ENCODE data around the gene POU3F1.

Gene POU3F1

GRCh38 chr1:38014171-38014570 lies 32.4 kb downstream of the POU3F1 start:
- Histone ChIP-seq H3K4me1 (ENCODE audit: control insufficient read depth in 2 of 2, insufficient read depth in 1 of 2, low read depth in 1 of 2, low read length in 2 of 2) (peaks cover 3 to 6% of the 10 kb centered on the region in 2 donors), H3K4ac (ENCODE audit: low read length) (no peak overlapping the region), H3K27me3 (ENCODE audit: control insufficient read depth in 3 of 3, insufficient read depth in 3 of 3, low read depth in 1 of 3, low read length in 3 of 3) (no peaks in the 10 kb centered on the region), H2BK12ac (ENCODE audit: low read length) (no peak overlapping the region), H4K91ac (ENCODE audit: low read depth, low read length, poor library complexity) (no peak overlapping the region), H3K9ac (ENCODE audit: low read depth, low read length, poor library complexity) (no peak overlapping the region), H2BK5ac (ENCODE audit: low read length) (no peak overlapping the region), H3K9me3 (replicated peaks in 1 of 2; ENCODE audit: control insufficient read depth in 2 of 2, insufficient read depth in 1 of 2, low read depth in 1 of 2, low read length in 2 of 2) (no peaks in the 10 kb centered on the region), H3K14ac (ENCODE audit: low read length) (no peak overlapping the region), H3K18ac (ENCODE audit: low read length) (no peak overlapping the region), H3K4me2 (ENCODE audit: insufficient read depth, low read length, poor library complexity, severe bottlenecking) (no peak overlapping the region), H2BK120ac (ENCODE audit: low read depth, low read length) (no peak overlapping the region), H2AK5ac (ENCODE audit: low read depth, low read length) (no peak overlapping the region), H4K8ac (ENCODE audit: low read depth, low read length) (no peak overlapping the region), H3K23ac (ENCODE audit: low read depth, low read length, poor library complexity) (no peak overlapping the region), H3K36me3 (replicated peaks in 1 of 2; ENCODE audit: control insufficient read depth in 2 of 2, insufficient read depth in 2 of 2, low read length in 2 of 2) (peaks cover 12 to 52% of the 10 kb centered on the region in 2 donors), H3K4me3 (ENCODE audit: low read length in 2 of 2) (no peak overlapping the region), H2BK15ac (ENCODE audit: low read length) (no peak overlapping the region), H3K27ac (replicated peaks; ENCODE audit: low read length) (no peak overlapping the region), H3K79me1 (ENCODE audit: low read depth, low read length) (no peaks in the 10 kb centered on the region), H2AFZ (ENCODE audit: low read length) (no peak overlapping the region)
- no peak for DNase-seq (ENCODE audit: low spot score)
- WGBS, 2 donors (ENCODE audit: extremely low coverage in 2 of 2, insufficient read length in 2 of 2, insufficient replicate concordance in 1 of 2) = no CpG with 5 or more reads among the region's 4 CpGs

- no peak overlapping the region for H4K8ac ChIP-seq (ENCODE audit: low read depth, low read length)
- H3K27ac ChIP-seq (replicated peaks; ENCODE audit: low read length) = no peak overlapping the region
These were observed 33.4 kb downstream of the POU3F1 start for GRCh38 chr1:38013227-38013622.

GRCh38 chr1:38012363-38013226 lies 34.0 kb downstream of the POU3F1 start, which contains the start of gene UTP11:
TSS of gene UTP11 (plus strand) at chr1:38012734. CDS start at chr1:38012803, 69 bp downstream.
- peak within 1 kb of the TSS; percentile 82 for H3K23ac ChIP-seq (ENCODE audit: low read depth, low read length, poor library complexity)
- peaks cover 4 to 36% of the 10 kb centered on the region in 2 donors for H3K36me3 ChIP-seq (replicated peaks in 1 of 2; ENCODE audit: control insufficient read depth in 2 of 2, insufficient read depth in 2 of 2, low read length in 2 of 2)
- H3K27me3 ChIP-seq (ENCODE audit: control insufficient read depth in 3 of 3, insufficient read depth in 3 of 3, low read depth in 1 of 3, low read length in 3 of 3) = no peaks in the 10 kb centered on the region
- H2BK15ac ChIP-seq (ENCODE audit: low read length) = no peak within 1 kb of the TSS
- no CpG with 5 or more reads among the region's 49 CpGs for WGBS, 2 donors (ENCODE audit: extremely low coverage in 2 of 2, insufficient read length in 2 of 2, insufficient replicate concordance in 1 of 2)
- H3K4me1 ChIP-seq (ENCODE audit: control insufficient read depth in 2 of 2, insufficient read depth in 1 of 2, low read depth in 1 of 2, low read length in 2 of 2) = peaks cover 8 to 10% of the 10 kb centered on the region in 2 donors
- H3K27ac ChIP-seq (replicated peaks; ENCODE audit: low read length) = peak within 1 kb of the TSS; percentile 79
- H2BK12ac ChIP-seq (ENCODE audit: low read length) = no peak within 1 kb of the TSS
- H3K18ac ChIP-seq (ENCODE audit: low read length) = peak within 1 kb of the TSS; percentile 93
- H2AFZ ChIP-seq (ENCODE audit: low read length) = peak within 1 kb of the TSS; percentile 97
- no peak within 1 kb of the TSS for H2BK5ac ChIP-seq (ENCODE audit: low read length)
- peak within 1 kb of the TSS; percentile 93 for H3K9ac ChIP-seq (ENCODE audit: low read depth, low read length, poor library complexity)
- DNase-seq (ENCODE audit: low spot score) = peak; percentile 96
- H4K8ac ChIP-seq (ENCODE audit: low read depth, low read length) = no peak within 1 kb of the TSS
- H3K9me3 ChIP-seq (replicated peaks in 1 of 2; ENCODE audit: control insufficient read depth in 2 of 2, insufficient read depth in 1 of 2, low read depth in 1 of 2, low read length in 2 of 2) = no peaks in the 10 kb centered on the region
- H3K14ac ChIP-seq (ENCODE audit: low read length) = peak within 1 kb of the TSS; percentile 85
- peak within 1 kb of the TSS; percentile 90 for H3K4me2 ChIP-seq (ENCODE audit: insufficient read depth, low read length, poor library complexity, severe bottlenecking)
- no peak within 1 kb of the TSS for H4K91ac ChIP-seq (ENCODE audit: low read depth, low read length, poor library complexity)
- H3K4ac ChIP-seq (ENCODE audit: low read length) = no peak within 1 kb of the TSS
- peak within 1 kb of the TSS; percentile 81 to 93 for H3K4me3 ChIP-seq (ENCODE audit: low read length in 2 of 2)
- H3K79me1 ChIP-seq (ENCODE audit: low read depth, low read length) = no peaks in the 10 kb centered on the region
- H2BK120ac ChIP-seq (ENCODE audit: low read depth, low read length) = no peak within 1 kb of the TSS
- H2AK5ac ChIP-seq (ENCODE audit: low read depth, low read length) = peak within 1 kb of the TSS; percentile 29

More at GRCh38 chr1:38013227-38013622, 33.4 kb downstream of the POU3F1 start:
- DNase-seq (ENCODE audit: low spot score) = no peak
- no CpG with 5 or more reads among the region's 4 CpGs for whole genome bisulfite sequencing, 2 donors (ENCODE audit: extremely low coverage in 2 of 2, insufficient read length in 2 of 2, insufficient replicate concordance in 1 of 2)
- no peaks in the 10 kb centered on the region for H3K27me3 ChIP-seq (ENCODE audit: control insufficient read depth in 3 of 3, insufficient read depth in 3 of 3, low read depth in 1 of 3, low read length in 3 of 3)
- no peaks in the 10 kb centered on the region for H3K79me1 ChIP-seq (ENCODE audit: low read depth, low read length)
- no peak overlapping the region for H2BK12ac ChIP-seq (ENCODE audit: low read length)
- H2BK15ac ChIP-seq (ENCODE audit: low read length) = no peak overlapping the region
- no peak overlapping the region for H4K91ac ChIP-seq (ENCODE audit: low read depth, low read length, poor library complexity)
- H2BK5ac ChIP-seq (ENCODE audit: low read length) = no peak overlapping the region
- no peak overlapping the region for H3K4ac ChIP-seq (ENCODE audit: low read length)
- no peak overlapping the region for H3K18ac ChIP-seq (ENCODE audit: low read length)
- H3K4me1 ChIP-seq (ENCODE audit: control insufficient read depth in 2 of 2, insufficient read depth in 1 of 2, low read depth in 1 of 2, low read length in 2 of 2) = peaks cover 8 to 10% of the 10 kb centered on the region in 2 donors
- H2BK120ac ChIP-seq (ENCODE audit: low read depth, low read length) = no peak overlapping the region
- H3K36me3 ChIP-seq (replicated peaks in 1 of 2; ENCODE audit: control insufficient read depth in 2 of 2, insufficient read depth in 2 of 2, low read length in 2 of 2) = peaks cover 8 to 43% of the 10 kb centered on the region in 2 donors
- peak overlapping the region; percentile 97 for H2AFZ ChIP-seq (ENCODE audit: low read length)
- peak overlapping the region; percentile 90 for H3K4me2 ChIP-seq (ENCODE audit: insufficient read depth, low read length, poor library complexity, severe bottlenecking)
- no peak overlapping the region for H3K9ac ChIP-seq (ENCODE audit: low read depth, low read length, poor library complexity)
- no peak overlapping the region for H2AK5ac ChIP-seq (ENCODE audit: low read depth, low read length)
- no peak overlapping the region for H3K14ac ChIP-seq (ENCODE audit: low read length)
- no peak overlapping the region for H3K23ac ChIP-seq (ENCODE audit: low read depth, low read length, poor library complexity)
- peak overlapping the region; percentile 81 to 93 for H3K4me3 ChIP-seq (ENCODE audit: low read length in 2 of 2)
- no peaks in the 10 kb centered on the region for H3K9me3 ChIP-seq (replicated peaks in 1 of 2; ENCODE audit: control insufficient read depth in 2 of 2, insufficient read depth in 1 of 2, low read depth in 1 of 2, low read length in 2 of 2)

DNA sequence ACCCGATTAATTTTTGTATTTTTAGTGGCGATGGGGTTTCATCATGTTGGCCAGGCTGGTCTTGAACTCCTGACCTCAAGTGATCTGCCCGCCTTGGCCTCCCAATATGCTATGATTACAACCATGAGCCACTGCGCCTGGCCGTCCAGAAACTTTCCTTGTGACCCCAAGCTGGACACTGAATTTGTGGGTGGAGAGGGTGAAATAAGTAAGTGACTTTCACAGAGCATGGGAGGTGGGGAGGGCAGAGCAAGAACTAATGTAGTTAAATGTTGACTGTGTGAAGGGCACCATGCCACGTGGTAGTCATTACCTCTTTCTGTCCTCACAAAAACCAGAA lies 36.8 kb downstream of the POU3F1 start:
- H4K8ac ChIP-seq (ENCODE audit: low read depth, low read length) = no peak overlapping the region
- H3K18ac ChIP-seq (ENCODE audit: low read length) = no peak overlapping the region
- no peak overlapping the region for H2AK5ac ChIP-seq (ENCODE audit: low read depth, low read length)
- no peaks in the 10 kb centered on the region for H3K79me1 ChIP-seq (ENCODE audit: low read depth, low read length)
- H3K4me1 ChIP-seq (ENCODE audit: control insufficient read depth in 2 of 2, insufficient read depth in 1 of 2, low read depth in 1 of 2, low read length in 2 of 2) = peaks cover 16 to 17% of the 10 kb centered on the region in 2 donors
- H2BK12ac ChIP-seq (ENCODE audit: low read length) = no peak overlapping the region
- H3K23ac ChIP-seq (ENCODE audit: low read depth, low read length, poor library complexity) = no peak overlapping the region
- no peak overlapping the region for H2BK15ac ChIP-seq (ENCODE audit: low read length)
- no peak overlapping the region for H2BK120ac ChIP-seq (ENCODE audit: low read depth, low read length)
- no peak overlapping the region for H2BK5ac ChIP-seq (ENCODE audit: low read length)
- no peak for DNase-seq (ENCODE audit: low spot score)
- peaks cover 0 to 9% of the 10 kb centered on the region in 2 donors for H3K36me3 ChIP-seq (replicated peaks in 1 of 2; ENCODE audit: control insufficient read depth in 2 of 2, insufficient read depth in 2 of 2, low read length in 2 of 2)
- H2AFZ ChIP-seq (ENCODE audit: low read length) = no peak overlapping the region
- H4K91ac ChIP-seq (ENCODE audit: low read depth, low read length, poor library complexity) = no peak overlapping the region
- no peaks in the 10 kb centered on the region for H3K9me3 ChIP-seq (replicated peaks in 1 of 2; ENCODE audit: control insufficient read depth in 2 of 2, insufficient read depth in 1 of 2, low read depth in 1 of 2, low read length in 2 of 2)
- H3K4me2 ChIP-seq (ENCODE audit: insufficient read depth, low read length, poor library complexity, severe bottlenecking) = no peak overlapping the region
- H3K27ac ChIP-seq (replicated peaks; ENCODE audit: low read length) = no peak overlapping the region
- H3K4ac ChIP-seq (ENCODE audit: low read length) = no peak overlapping the region
- no peak overlapping the region for H3K14ac ChIP-seq (ENCODE audit: low read length)
- no peak overlapping the region for H3K4me3 ChIP-seq (ENCODE audit: low read length in 2 of 2)
- WGBS, 2 donors (ENCODE audit: extremely low coverage in 2 of 2, insufficient read length in 2 of 2, insufficient replicate concordance in 1 of 2) = no CpG with 5 or more reads among the region's 6 CpGs
- no peak overlapping the region for H3K9ac ChIP-seq (ENCODE audit: low read depth, low read length, poor library complexity)
- no peaks in the 10 kb centered on the region for H3K27me3 ChIP-seq (ENCODE audit: control insufficient read depth in 3 of 3, insufficient read depth in 3 of 3, low read depth in 1 of 3, low read length in 3 of 3)
